ENCODE results near the gene RRP1B. TPM values are rescaled to one million over a fixed set of nuclear protein-coding genes. Genes with fewer than 3 reads are reported as not detected.
"Not testable (repeated sequence)": the region's sequence is repeated elsewhere in the genome, so short reads cannot be mapped to it uniquely, and the experiment has no call there.

RRP1B gene
- total and polyA plus RNA-seq, 8 donors: 16.0 to 33.3 (median 28.2) TPM

DNA sequence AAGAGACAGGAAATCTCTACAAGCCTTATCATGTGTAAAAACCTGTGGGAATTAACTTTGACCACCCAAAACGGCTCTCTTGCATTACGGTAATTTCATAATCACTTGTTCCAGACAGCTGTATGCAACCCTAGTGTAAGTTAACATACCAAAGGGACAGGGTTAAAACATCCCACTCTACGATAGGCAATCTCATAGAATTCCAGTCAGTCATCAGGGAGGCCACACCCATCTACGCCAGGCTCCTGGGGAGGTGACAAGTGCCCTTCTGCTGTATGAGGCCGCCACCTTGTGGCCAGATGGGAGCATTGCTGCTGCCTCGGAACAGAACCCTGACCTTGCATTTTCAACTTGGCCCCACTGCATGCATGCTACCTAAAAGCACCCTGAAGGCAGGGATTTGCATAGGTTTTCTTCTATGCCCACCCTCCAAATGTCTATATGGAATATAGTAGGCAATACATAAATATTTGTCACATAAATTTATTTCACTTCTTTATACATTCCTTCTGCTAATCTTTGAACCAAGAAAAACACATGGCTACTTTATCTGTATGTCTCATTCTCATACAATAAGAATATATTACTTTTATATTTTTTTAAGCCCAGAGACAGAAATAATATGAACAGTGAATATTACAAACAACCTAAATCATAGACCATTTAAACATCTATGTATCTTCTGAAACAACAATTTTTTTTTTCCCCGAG is 12.7 kb upstream of the RRP1B start:
- DNase-seq: peak; percentile 78 to 95 (median 92)
- Histone ChIP-seq H3K4me3 (no peak overlapping the region), H3K36me3 (no peaks in the 10 kb centered on the region), H3K27ac (peak overlapping the region in 1 of 2 donors; percentile 25), H3K4me1 (peaks cover 3 to 16% of the 10 kb centered on the region in 2 donors), H3K27me3 (no peaks in the 10 kb centered on the region), H3K9me3 (no peaks in the 10 kb centered on the region)
- intact Hi-C loops (cut with DNase I): no loop called here
- peak; percentile 99 for ATAC-seq
- TF ChIP-seq, protein P1, sequence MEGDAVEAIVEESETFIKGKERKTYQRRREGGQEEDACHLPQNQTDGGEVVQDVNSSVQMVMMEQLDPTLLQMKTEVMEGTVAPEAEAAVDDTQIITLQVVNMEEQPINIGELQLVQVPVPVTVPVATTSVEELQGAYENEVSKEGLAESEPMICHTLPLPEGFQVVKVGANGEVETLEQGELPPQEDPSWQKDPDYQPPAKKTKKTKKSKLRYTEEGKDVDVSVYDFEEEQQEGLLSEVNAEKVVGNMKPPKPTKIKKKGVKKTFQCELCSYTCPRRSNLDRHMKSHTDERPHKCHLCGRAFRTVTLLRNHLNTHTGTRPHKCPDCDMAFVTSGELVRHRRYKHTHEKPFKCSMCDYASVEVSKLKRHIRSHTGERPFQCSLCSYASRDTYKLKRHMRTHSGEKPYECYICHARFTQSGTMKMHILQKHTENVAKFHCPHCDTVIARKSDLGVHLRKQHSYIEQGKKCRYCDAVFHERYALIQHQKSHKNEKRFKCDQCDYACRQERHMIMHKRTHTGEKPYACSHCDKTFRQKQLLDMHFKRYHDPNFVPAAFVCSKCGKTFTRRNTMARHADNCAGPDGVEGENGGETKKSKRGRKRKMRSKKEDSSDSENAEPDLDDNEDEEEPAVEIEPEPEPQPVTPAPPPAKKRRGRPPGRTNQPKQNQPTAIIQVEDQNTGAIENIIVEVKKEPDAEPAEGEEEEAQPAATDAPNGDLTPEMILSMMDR (IDR thresholded peaks at IDR 0.05): peak; percentile 99

DNA sequence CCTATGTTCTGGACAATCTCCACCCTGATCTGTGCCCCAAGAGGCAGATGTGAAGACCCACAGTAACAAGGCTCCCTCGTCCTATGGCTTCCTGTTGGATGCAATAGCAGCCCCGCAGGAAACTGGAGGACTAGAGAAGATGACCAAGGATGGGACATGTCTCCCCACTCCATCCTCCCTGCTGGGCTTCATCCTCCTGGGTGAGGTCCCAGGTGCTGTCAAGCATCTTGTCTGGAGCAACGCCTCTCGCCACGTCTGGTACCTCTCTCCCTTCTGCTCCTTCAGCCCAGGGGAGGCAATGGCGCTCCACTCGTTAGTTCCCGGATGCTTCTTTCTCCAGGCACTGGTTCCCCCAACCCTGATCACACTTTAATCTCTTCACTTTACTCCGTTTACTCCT is 11.2 kb upstream of the RRP1B start:
- ATAC-seq (no peak), DNase-seq (no peak)
- H3K9me3 ChIP-seq: no peaks in the 10 kb centered on the region
- intact Hi-C loops (cut with DNase I): no loop called here
- TF ChIP-seq, protein P1 (IDR thresholded peaks at IDR 0.05): no peak
- H3K4me1 ChIP-seq: peaks cover 3 to 16% of the 10 kb centered on the region in 2 donors
- H3K4me3 ChIP-seq: no peak overlapping the region
- H3K27me3 ChIP-seq: no peaks in the 10 kb centered on the region
- no peak overlapping the region for H3K27ac ChIP-seq
- H3K36me3 ChIP-seq: no peaks in the 10 kb centered on the region

DNA sequence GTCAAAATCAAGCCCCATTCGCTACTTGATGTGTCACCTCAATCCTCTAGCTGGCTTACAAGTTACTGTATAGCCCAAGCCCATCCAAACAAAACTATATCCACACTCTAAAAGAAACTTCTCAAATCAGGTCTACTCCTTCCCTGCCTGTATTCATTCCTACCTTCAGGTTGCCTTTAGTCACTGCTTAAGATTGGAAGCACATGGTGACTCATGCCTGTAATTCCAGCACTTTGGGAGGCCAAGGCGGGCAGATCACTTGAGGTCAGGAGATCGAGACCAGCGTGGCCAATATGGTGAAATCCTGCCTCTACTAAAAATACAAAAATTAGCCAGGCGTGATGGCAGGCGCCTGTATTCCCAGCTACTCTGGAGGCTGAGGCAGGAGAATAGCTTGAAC is 7.4 kb upstream of the RRP1B start:
- DNase-seq; H3K9me3 ChIP-seq; H3K4me3 ChIP-seq; H3K27me3 ChIP-seq; H3K27ac ChIP-seq; ATAC-seq; H3K36me3 ChIP-seq; H3K4me1 ChIP-seq; intact Hi-C loops (cut with DNase I): not testable (repeated sequence)

DNA sequence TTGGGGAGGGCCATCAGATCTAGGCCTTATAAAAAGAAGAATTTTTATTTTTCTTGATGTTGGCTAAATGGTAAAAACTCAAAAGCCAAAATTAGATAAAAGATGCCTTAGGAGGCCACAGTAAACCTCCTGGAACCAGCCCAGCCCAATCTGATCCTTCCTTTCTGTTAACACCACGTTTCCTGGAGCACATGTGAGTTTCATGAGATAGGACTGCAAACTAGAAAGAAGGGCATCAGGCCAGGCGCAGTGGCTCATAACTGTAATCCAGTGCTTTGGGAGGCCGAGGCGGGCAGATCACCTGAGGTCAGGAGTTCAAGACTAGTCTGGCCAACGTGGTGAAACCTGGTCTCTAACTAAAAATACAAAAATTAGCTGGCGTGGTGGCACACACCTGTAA is 6.7 kb upstream of the RRP1B start:
- Histone ChIP-seq H3K9me3 (no peaks in the 10 kb centered on the region), H3K4me1 (peaks cover 0 to 5% of the 10 kb centered on the region in 2 donors), H3K4me3 (no peak overlapping the region), H3K27ac (no peak overlapping the region), H3K36me3 (no peaks in the 10 kb centered on the region), H3K27me3 (peaks cover 0 to 10% of the 10 kb centered on the region in 2 donors)
- TF ChIP-seq, protein P1 (IDR thresholded peaks at IDR 0.05): no peak
- ATAC-seq (no peak), DNase-seq (no peak)
- intact Hi-C loops (cut with DNase I): no loop called here

DNA sequence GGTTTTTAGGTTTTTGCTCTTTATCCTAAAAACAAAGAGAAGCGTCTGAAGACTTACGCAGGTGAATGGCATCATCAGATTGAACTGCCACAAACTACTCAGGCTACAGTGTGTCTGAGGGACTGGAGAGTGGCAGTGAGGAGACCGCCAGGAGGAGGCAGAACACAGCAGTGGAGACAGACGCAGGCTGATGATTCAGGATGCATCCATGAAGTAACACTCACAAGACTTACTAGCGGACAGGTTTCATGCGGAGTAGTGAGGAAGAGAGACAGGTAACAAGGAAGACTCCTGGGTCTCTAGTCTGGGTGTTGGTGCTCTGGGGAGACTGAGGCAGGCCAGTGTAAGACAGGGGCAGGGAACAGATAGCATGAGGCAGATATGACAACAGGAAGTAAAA is 5.7 kb upstream of the RRP1B start:
- intact Hi-C loops (cut with DNase I): no loop called here
- ATAC-seq: no peak

More for the DNA sequence above, 5.7 kb upstream of the RRP1B start:
- H3K36me3 ChIP-seq: no peaks in the 10 kb centered on the region
- H3K9me3 ChIP-seq: no peaks in the 10 kb centered on the region
- H3K27me3 ChIP-seq: peaks cover 0 to 16% of the 10 kb centered on the region in 2 donors
- no peak for DNase-seq
- TF ChIP-seq, protein P1 (IDR thresholded peaks at IDR 0.05): no peak
- H3K4me1 ChIP-seq: peaks cover 0 to 15% of the 10 kb centered on the region in 2 donors
- no peak overlapping the region for H3K27ac ChIP-seq
- H3K4me3 ChIP-seq: no peak overlapping the region

Measured in left lung (tissue), 10 donors.